Measurements from ENCODE around the gene ACVR1C. TPM values are rescaled to one million over a fixed set of nuclear protein-coding genes. Genes with fewer than 3 reads are reported as not detected.
A peak's percentile ranks its signal among the peaks of the same experiment; 100 is the strongest.

ACVR1C gene
- total and polyA plus RNA-seq, 3 experiments from 2014 or later = 0.60 to 0.66 (median 0.61) TPM

- no peak for DNase-seq
- Mint-ChIP-seq H3K27ac (no peak overlapping the region), H3K27me3 (peaks cover 0 to 4% of the 10 kb centered on the region in 2 donors), H3K4me3 (no peak overlapping the region), H3K9me3 (no peaks in the 10 kb centered on the region), H3K4me1 (peaks cover 10 to 30% (median 28%) of the 10 kb centered on the region in 3 donors), H3K36me3 (peaks cover 0 to 3% (median 0%) of the 10 kb centered on the region in 3 donors)
- Histone ChIP-seq H3K27ac (ENCODE audit: low read depth, low read length) (no peak overlapping the region), H3K4me3 (ENCODE audit: low read length) (no peak overlapping the region), H3K36me3 (ENCODE audit: insufficient read depth, low read length) (no peaks in the 10 kb centered on the region), H3K9me3 (ENCODE audit: low read length) (no peaks in the 10 kb centered on the region), H3K27me3 (ENCODE audit: insufficient read depth, low read length, poor library complexity, severe bottlenecking) (no peaks in the 10 kb centered on the region), H3K4me1 (ENCODE audit: insufficient read depth, low read length) (peaks cover 20% of the 10 kb centered on the region)
- ChIA-PET POLR2A (no interaction called here), CTCF (interaction anchor here (0.6 to 1.3 kb wide), 4 partner anchors 11 to 175 kb away, joined by 3 to 5 read pairs (median 3); no protein-coding TSS in a partner anchor)
Measured at GRCh38 chr2:157477919-157478318, 150.7 kb downstream of the ACVR1C start.

- CTCF ChIA-PET = interaction anchor here (0.6 to 1.3 kb wide), 4 partner anchors 11 to 174 kb away, joined by 3 to 5 read pairs (median 3); no protein-coding TSS in a partner anchor
- Histone ChIP-seq H3K27ac (ENCODE audit: low read depth, low read length) (no peak overlapping the region), H3K4me1 (ENCODE audit: insufficient read depth, low read length) (peaks cover 20% of the 10 kb centered on the region), H3K36me3 (ENCODE audit: insufficient read depth, low read length) (no peaks in the 10 kb centered on the region), H3K27me3 (ENCODE audit: insufficient read depth, low read length, poor library complexity, severe bottlenecking) (no peaks in the 10 kb centered on the region), H3K9me3 (ENCODE audit: low read length) (no peaks in the 10 kb centered on the region), H3K4me3 (ENCODE audit: low read length) (no peak overlapping the region)
- Mint-ChIP-seq H3K9me3 (no peaks in the 10 kb centered on the region), H3K4me1 (peaks cover 10 to 33% (median 28%) of the 10 kb centered on the region in 3 donors), H3K36me3 (peaks cover 0 to 5% (median 0%) of the 10 kb centered on the region in 3 donors), H3K4me3 (no peak overlapping the region), H3K27ac (peak overlapping the region in 2 of 8 donors; percentile 19 to 56), H3K27me3 (no peaks in the 10 kb centered on the region)
- DNase-seq = no peak
- POLR2A ChIA-PET = no interaction called here
Measured at GRCh38 chr2:157476953-157477709, 151.5 kb downstream of the ACVR1C start.

Other genes with a start within 250 kb of the ACVR1C start
- 100 to 1,000 TPM; 195 to 202 TPM for gene CYTIP, start 184.8 kb downstream of the ACVR1C start, total RNA-seq
- 144 TPM for gene CYTIP, start 184.8 kb downstream of the ACVR1C start, polyA plus RNA-seq
- 10 to 100 TPM; 14.8 to 18.3 TPM for gene ACVR1, start 247.5 kb upstream of the ACVR1C start, total RNA-seq
- gene ACVR1, start 247.5 kb upstream of the ACVR1C start, polyA plus RNA-seq = 9.5 TPM